NCI-H1048 (cell line): ENCODE data around the gene PKDREJ.
"Not testable (repeated sequence)": the region's sequence is repeated elsewhere in the genome, so short reads cannot be mapped to it uniquely, and the experiment has no call there.

Experiments
- DNase-seq: peaks from one replicate; lab custom pipeline; 2025; lab: John Stamatoyannopoulos, UW

Gene PKDREJ, protein sequence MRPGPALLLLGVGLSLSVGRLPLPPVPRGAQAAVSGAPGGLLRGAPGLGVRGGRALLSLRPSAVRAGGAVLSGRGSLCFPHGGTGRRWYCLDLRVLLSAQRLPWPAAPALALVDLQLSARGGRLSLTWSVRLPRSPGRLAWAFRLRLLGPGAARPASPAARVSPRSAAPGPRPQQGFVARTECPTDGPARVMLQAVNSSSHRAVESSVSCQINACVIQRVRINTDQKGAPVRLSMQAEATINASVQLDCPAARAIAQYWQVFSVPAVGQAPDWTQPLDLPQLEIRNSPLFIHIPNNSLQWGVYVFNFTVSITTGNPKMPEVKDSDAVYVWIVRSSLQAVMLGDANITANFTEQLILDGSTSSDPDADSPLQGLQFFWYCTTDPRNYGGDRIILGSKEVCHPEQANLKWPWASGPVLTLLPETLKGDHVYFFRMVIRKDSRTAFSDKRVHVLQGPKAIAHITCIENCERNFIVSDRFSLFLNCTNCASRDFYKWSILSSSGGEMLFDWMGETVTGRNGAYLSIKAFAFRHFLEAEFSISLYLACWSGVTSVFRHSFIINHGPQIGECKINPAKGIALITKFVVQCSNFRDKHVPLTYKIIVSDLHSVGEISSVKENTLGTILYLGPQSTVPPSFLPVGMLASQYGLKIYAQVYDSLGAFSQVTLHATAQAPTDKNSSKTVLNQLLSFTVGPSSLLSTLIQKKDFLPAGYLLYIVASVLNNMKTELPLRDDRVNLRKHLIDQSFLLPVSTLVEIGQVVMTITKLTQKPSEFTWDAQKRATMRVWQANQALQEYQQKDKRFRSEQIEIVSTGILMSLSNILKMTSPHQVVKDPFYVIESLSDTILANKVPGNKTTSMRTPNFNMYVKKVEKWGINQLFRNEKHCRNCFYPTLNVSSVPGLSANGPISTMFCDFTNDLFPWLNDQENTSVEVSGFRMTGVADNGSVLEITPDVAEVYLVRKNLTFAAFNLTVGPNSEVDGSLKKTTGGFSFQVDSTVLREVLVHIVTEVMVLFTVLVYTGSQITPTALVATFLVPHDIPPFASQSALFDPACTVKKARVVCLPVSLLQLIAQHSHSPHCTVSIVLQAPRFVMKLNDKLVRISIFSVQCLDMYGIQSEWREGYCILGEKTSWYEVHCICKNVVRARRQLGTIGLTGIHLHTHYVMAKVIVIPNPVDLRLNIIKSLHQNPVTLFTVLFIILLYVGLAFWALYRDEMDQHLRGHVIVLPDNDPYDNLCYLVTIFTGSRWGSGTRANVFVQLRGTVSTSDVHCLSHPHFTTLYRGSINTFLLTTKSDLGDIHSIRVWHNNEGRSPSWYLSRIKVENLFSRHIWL (N-terminal part only)

GRCh38 chr22:46263216-46263590 lies at the start of gene PKDREJ:
Gene PKDREJ (minus strand): TSS chr22:46263343. CDS start chr22:46263322, 21 bp downstream.
- DNase-seq, result no peak

DNA sequence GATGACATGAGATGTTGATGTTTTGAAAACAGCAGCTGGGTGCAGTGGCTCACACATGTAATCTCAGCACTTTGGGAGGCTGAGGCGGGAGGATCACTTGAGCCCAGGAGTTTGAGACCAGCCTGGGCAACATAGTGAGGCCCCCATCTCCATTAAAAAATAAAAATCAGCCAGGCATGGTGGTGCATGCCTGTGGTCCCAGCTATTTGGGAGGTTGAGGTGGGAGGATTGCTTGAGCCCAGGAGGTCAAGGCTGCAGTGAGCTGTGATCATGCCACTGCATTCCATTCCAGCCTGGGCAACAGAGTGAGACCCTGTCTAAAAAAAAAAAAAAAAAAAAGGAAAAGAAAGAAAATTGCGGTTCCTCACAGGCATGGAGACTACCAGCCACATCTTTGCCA lies 49.7 kb upstream of the PKDREJ start:
- not testable (repeated sequence) for DNase-seq

GRCh38 chr22:46312056-46312455 lies 48.9 kb upstream of the PKDREJ start:
- DNase-seq, result no peak

DNA sequence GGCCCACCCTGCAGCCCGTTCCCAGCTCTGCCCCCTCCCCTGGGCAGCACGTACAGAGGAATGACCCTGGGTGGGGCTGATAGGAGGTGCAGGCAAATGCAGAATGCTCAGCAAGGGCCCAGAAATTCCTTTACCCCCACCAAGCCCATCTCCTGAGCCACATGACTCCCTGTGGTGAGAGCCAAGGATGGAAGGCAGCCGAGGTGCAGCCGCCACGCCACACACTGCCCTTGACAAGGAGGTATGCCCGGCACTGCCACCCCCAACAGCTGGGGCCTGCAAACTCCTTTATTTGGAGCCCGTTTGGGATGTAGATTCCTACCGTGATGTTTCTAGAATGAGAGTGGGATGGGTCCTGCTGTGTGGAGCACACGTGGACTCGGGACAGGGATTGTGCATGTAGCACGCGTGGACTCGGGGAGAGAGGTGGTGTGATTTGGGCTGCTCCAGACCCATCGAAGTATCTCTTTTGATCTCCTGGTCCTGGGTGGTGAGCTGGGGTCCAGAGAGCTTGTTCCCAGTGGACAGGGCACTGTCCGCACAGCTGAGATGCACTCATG lies 46.5 kb upstream of the PKDREJ start:
- no peak for DNase-seq

GRCh38 chr22:46308283-46308988 lies 45.3 kb upstream of the PKDREJ start:
- no peak for DNase-seq

- no peak for DNase-seq
Observed at GRCh38 chr22:46303347-46303965, 40.3 kb upstream of the PKDREJ start.

GRCh38 chr22:46300491-46300890 lies 37.3 kb upstream of the PKDREJ start:
- no peak for DNase-seq

- DNase-seq, result no peak
Observed at GRCh38 chr22:46299101-46299500, 36.0 kb upstream of the PKDREJ start.

- no peak for DNase-seq
Observed at GRCh38 chr22:46297151-46297812, 34.1 kb upstream of the PKDREJ start.

DNA sequence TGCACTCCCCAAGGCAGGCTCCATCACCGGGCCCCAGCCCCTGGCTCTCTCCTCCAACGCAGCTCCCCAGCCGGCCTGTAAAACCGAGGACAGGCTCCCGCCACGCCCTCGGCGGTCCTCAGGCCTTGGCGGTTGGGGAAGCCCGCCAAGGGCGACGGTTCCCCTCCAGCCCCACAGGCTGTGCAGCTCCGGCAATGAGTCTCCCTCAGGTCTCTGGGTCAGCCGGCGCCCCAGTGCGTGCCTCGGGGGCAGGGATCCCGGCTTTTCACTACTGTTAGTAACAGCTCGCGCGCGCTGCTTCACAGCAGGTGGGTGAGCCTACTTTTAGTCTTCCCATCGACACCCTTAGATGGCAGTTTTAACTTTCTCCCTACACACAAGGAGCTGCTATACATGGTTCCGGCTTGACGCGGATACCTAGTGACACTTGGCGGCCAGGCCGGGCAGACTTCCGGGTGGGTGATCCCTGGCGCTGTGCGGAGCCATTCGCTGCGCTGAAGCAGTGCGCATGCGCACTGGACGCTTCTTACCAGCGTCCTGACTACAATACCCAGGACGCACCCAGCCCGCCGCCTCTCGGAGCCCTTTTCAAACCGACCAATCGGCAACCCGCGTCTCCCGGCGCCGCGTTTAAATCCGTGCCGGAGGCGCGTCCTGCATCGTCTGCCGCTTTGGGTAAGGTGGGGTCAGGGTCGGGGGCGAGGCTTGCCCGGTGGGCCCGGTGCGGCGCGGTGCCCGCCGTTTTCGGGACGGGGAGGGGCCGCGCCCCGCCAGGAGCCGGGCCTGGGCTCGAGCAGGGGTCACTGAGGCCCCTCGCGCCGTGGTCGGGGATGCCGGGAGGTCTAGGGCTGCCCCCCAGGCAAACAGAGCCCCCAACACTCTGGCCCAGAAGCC lies 33.4 kb upstream of the PKDREJ start, which contains the start of gene GTSE1:
GTSE1 (plus strand) TSS at position 614 of the 894 bp plus-strand sequence. CDS start 531 bp downstream, outside the sequence.
- peak; percentile 97 for DNase-seq

DNA sequence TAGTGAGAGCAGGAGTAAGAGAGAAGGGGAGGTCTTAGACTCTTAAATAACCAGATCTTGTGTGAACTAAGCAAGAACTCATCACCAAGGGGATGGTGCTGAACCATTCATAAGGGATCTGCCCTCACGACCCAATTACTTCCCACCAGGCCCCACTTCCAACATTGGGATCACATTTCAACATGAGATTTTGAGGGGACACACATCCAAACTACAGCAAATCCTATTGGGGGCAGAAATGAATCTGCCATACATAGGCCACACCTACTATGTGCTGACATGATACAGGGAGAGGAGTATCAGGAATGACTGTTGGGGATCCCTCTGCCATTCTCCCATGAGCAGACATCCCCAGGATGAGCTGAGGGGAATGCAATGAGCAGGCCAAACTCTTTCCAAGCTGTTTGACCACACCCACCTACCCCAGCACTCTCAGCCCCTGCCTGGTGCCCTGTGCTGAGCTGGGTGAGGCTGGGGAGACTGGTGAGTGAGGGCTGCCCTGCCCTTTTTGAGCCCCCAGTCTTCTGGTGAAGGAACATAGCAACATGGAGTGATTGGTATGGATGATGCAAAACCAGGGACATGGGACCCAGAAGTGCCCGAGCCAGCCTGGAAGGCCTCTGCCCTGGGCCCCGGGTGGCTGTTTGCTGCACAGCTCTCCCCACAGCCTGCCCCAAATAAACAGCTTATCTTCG lies 32.3 kb upstream of the PKDREJ start:
- no peak for DNase-seq

DNA sequence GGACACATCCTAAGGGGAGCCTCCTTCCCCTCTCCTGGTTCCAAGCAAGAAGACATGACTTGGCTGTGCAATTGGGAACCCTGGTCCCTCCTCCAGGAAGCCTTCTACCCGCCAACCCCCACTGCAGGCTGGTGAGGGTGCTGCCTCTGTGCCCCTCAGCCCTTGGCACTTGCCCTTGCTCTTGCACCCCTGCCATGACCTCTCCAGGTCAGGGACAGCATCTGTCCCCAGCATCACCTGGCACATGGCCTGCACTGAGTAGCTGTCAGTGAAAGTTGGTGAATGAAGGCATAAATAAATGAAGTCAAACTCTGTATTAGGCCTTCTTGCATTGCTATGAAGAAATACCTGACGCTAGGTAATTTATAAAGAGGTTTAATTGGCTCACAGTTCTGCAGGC lies 31.6 kb upstream of the PKDREJ start:
- no peak for DNase-seq

DNA sequence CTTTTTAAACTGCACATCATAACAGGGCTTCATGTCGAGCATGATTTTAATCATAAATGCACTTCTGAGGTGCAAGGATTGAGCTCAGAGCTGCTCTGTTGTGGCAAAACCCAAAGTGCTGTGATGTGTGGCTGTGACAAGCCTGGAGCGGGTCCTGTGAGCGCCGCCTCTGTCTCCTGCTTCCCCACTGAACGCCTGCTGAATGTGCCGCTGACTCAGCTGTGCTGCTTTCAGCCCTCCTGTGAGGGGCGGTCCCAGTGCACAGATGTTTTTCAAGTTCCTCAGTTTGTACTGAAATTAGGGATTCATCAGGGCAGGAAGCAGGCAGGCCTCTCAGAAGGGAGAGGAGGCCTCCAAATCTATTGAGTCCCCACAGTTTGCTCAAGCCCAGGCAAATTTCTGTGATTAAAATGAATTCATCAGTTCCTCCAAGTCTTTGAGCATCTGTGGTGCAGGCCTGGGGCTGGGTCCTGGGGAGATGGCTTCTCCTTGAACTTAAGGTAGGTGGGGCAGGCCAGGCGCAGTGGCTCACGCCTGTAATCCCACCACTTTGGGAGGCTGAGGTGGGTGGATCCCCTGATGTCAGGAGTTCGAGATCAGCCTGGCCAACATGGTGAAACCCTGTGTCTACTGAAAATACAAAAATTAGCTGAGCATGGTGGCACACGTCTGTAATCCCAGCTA lies 30.6 kb upstream of the PKDREJ start:
- no peak for DNase-seq

GRCh38 chr22:46292732-46293131 lies 29.6 kb upstream of the PKDREJ start:
- DNase-seq, result no peak

GRCh38 chr22:46292173-46292572 lies 29.0 kb upstream of the PKDREJ start:
- DNase-seq, result no peak

DNA sequence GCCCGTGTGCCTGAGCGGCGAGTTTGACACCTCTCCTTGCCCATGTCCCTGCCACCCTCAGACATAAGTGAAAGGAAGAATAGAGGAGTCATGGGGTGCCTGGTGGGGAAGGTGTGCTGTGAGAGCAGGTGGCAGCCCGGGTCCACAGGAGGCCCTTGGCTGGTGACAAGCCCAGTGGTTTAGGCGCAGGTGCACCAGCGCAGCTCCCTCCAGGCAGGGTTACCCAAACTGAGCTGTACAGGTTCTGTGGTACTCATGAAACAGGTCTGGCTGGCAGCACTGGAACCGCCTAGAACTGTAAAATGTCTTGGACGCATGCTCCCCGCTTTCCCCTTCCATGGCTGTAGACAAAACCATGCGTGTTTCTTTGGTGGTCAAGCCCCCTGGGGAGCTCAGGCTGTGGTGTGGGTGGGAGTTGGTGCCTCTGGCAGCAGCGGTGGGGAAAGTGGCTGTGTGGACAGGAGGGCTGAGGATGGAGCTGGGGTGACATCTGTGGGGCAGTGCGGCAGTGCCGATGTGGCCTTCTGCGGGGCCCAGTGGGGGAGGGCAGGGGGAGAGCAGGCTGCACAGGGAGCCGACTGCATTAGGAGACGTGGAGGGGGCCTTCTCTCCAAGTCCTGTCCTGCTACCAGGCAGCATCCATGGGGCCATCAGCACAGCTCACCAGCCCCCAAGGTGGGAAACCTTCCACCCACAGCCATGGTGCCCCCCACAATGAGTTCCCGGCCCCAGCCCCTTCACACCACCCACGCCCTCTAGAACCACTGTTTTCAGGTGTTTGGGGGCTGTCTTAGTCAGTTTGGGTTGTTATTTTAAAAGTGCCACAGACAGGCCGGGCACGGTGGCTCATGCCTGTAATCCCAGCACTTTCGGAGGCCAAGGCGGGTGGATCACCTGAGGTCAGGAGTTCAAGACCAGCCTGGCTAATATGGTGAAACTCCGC lies 28.0 kb upstream of the PKDREJ start:
- DNase-seq, result no peak
